Neural cell (in vitro differentiated cells): ENCODE results near the gene DCAF11.

Source experiments
- CTCF ChIP-seq: fragments of 450-650 bp; IDR thresholded peaks from 2 replicates; pipeline ENCODE4 v1.5.1; 2014; ENCODE audit warnings: antibody characterized with exemption, mild to moderate bottlenecking, moderate library complexity; ENCODE audit not compliant: poor library complexity, severe bottlenecking
- EZH2 ChIP-seq: fragments of 200-600, 300-800 bp; shearing (Covaris generic), sonication (generic); IDR thresholded peaks from 2 replicates; pipeline ENCODE4 v1.6.1; 2014; ENCODE audit warnings: antibody characterized with exemption, low read length, borderline replicate concordance, mild to moderate bottlenecking; ENCODE audit not compliant: insufficient read depth, poor library complexity, severe bottlenecking
- RAD21 ChIP-seq: fragments of 450-650 bp; conservative IDR thresholded peaks from 2 replicates; pipeline ENCODE4 v1.6.1; 2014; ENCODE audit warnings: antibody characterized with exemption, mild to moderate bottlenecking, moderate library complexity
- REST ChIP-seq: IDR thresholded peaks from 2 replicates; pipeline ENCODE4 v1.6.1; 2012; ENCODE audit warnings: borderline replicate concordance

- TF ChIP-seq EZH2 (no peak), CTCF (no peak), RAD21 (no peak), REST (no peak)
Measured at GRCh38 chr14:24098927-24099813, 15.4 kb upstream of the DCAF11 start.
